ENCODE measurements around the gene ABL1. TPM values are rescaled to one million over a fixed set of nuclear protein-coding genes. Genes with fewer than 3 reads are reported as not detected.

The ABL1 gene
- total RNA-seq, 1 donor from 2014 or later = 113 TPM

DNA sequence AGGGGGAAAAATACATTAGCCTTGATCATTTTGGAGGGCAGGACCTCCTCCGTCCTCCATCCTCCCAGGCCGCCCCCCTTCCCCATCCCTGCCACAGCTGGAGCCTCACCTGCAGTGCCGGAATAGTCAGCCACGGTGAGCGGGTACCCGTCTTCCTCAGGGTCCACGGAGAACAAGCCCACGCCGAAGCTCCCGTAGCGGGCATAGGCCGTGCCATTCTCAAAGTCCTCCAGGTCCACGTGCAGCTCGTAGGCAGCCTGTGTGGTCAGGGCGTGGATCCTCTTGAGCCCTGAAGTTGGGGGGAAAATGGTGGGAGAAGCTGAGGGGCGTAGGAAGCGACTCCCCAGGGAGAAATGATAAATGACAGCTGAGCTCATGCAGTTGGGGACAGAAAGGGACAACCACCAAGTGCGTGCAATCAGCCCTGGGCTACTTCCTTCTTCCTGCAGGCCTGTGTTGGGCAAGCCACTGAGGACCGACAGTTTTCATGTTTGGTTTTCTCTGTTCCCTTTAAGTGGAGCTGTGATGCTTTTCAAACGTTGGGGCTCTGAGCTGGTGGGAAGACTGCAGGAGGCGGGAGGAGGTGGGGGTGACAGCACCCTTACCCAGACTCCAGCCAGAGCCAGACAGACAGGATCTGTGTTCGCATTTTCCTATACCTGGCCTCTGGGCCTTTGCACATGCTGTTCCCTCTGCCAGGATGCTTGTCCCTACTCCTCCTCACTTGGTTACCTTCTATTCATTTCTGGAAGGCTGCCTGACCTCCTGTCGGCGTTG, 70.3 kb downstream of the ABL1 start:
- no peaks in the 10 kb centered on the region for H3K36me3 Mint-ChIP-seq (ENCODE audit: insufficient read depth)
- H3K9me3 Mint-ChIP-seq (ENCODE audit: low read depth) = no peaks in the 10 kb centered on the region
- no peak overlapping the region for H3K4me3 Mint-ChIP-seq (ENCODE audit: low read depth)
- TF ChIP-seq, protein P1, sequence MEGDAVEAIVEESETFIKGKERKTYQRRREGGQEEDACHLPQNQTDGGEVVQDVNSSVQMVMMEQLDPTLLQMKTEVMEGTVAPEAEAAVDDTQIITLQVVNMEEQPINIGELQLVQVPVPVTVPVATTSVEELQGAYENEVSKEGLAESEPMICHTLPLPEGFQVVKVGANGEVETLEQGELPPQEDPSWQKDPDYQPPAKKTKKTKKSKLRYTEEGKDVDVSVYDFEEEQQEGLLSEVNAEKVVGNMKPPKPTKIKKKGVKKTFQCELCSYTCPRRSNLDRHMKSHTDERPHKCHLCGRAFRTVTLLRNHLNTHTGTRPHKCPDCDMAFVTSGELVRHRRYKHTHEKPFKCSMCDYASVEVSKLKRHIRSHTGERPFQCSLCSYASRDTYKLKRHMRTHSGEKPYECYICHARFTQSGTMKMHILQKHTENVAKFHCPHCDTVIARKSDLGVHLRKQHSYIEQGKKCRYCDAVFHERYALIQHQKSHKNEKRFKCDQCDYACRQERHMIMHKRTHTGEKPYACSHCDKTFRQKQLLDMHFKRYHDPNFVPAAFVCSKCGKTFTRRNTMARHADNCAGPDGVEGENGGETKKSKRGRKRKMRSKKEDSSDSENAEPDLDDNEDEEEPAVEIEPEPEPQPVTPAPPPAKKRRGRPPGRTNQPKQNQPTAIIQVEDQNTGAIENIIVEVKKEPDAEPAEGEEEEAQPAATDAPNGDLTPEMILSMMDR (IDR thresholded peaks at IDR 0.05; ENCODE audit: unreplicated experiment) = no peak
- no peak overlapping the region for H3K27ac Mint-ChIP-seq
- H3K27me3 Mint-ChIP-seq = peaks cover 6% of the 10 kb centered on the region
- DNase-seq (ENCODE audit: low spot score, unreplicated experiment) = no peak
- H3K4me1 Mint-ChIP-seq (ENCODE audit: low read depth) = no peaks in the 10 kb centered on the region

DNA sequence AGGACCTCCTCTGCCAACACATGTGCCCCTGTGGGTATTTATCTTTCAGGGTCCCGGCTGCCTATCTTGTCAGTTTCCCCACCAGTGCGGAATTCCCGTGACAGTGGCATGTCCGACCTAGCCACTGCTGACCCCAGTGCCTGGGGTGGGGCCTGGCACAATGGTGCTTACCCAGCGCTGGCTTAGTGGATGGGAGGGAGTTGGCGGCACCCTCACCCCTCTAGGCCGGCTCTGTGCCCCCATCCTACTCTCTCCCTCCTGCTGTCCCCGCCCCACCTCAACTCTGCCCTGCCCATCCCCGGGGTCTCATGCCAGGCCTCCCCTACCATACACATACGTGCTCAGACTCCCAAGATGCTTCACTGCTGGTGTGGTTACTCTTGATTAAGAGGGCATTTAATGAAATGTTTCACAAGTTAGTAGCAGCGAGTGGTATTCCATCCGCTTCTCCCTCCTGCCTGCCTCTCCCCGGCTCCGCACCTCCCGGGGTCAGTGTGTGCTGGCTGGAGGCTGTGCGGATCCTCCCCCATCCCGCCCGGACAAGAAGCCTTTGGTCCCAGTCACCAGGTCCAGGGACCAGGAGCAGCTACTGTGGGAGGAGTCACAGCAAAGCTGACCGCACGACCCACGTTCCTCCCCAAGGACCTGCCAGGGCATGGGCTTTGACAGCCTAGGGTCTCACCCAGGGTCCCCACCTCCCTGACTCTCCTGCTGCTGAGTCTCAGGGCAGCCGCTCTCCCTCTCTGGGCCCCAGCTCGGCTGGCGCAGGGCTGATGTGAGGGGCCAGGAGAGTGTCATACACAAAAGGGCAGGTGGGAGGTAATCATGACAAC, 71.1 kb downstream of the ABL1 start:
- TF ChIP-seq, protein P1 (IDR thresholded peaks at IDR 0.05; ENCODE audit: unreplicated experiment) = no peak
- Mint-ChIP-seq H3K9me3 (ENCODE audit: low read depth) (no peaks in the 10 kb centered on the region), H3K4me1 (ENCODE audit: low read depth) (no peaks in the 10 kb centered on the region)

DNA sequence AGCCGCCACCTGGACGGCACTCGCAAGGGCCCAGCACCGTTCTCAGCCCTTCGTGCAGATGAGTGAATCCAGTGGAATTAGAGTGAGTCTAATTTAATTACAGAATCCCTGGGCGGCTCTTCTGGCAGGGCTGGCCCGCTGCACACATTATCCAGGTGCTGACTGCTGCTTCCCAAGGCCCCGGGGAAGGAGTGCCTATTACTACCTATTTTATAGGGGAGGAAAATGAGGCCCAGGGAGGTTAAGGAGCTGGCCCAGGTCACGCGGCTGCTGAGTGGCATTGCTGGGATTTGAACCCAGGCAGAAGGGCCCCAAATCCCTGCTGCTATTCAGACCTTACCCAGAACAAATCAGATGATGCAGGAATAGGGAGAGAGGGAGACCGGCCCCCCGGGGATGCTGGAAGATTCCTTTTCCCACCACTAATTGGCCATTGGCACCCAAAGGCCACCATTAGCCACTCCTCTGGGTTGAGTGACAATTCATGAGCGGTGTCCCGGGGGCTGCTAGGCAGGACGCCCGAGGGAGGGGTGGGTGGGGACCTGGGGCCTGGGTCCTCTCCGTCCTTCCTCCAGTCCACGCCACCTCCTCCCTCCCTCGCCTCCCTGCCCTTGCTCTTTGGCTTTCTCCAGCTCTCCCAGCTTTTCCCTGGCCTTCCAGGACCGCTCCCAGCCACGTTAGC, 71.8 kb downstream of the ABL1 start:
- Mint-ChIP-seq H3K27ac (peak overlapping the region; percentile 31), H3K27me3 (peaks cover 2% of the 10 kb centered on the region), H3K4me3 (ENCODE audit: low read depth) (no peak overlapping the region), H3K36me3 (ENCODE audit: insufficient read depth) (no peaks in the 10 kb centered on the region), H3K4me1 (ENCODE audit: low read depth) (no peaks in the 10 kb centered on the region), H3K9me3 (ENCODE audit: low read depth) (no peaks in the 10 kb centered on the region)
- no peak for DNase-seq (ENCODE audit: low spot score, unreplicated experiment)
- TF ChIP-seq, protein P1 (IDR thresholded peaks at IDR 0.05; ENCODE audit: unreplicated experiment) = no peak

More for the DNA sequence above, 71.1 kb downstream of the ABL1 start:
- DNase-seq (ENCODE audit: low spot score, unreplicated experiment) = no peak
- H3K27ac Mint-ChIP-seq = no peak overlapping the region
- peaks cover 2% of the 10 kb centered on the region for H3K27me3 Mint-ChIP-seq
- H3K4me3 Mint-ChIP-seq (ENCODE audit: low read depth) = no peak overlapping the region
- H3K36me3 Mint-ChIP-seq (ENCODE audit: insufficient read depth) = no peaks in the 10 kb centered on the region

DNA sequence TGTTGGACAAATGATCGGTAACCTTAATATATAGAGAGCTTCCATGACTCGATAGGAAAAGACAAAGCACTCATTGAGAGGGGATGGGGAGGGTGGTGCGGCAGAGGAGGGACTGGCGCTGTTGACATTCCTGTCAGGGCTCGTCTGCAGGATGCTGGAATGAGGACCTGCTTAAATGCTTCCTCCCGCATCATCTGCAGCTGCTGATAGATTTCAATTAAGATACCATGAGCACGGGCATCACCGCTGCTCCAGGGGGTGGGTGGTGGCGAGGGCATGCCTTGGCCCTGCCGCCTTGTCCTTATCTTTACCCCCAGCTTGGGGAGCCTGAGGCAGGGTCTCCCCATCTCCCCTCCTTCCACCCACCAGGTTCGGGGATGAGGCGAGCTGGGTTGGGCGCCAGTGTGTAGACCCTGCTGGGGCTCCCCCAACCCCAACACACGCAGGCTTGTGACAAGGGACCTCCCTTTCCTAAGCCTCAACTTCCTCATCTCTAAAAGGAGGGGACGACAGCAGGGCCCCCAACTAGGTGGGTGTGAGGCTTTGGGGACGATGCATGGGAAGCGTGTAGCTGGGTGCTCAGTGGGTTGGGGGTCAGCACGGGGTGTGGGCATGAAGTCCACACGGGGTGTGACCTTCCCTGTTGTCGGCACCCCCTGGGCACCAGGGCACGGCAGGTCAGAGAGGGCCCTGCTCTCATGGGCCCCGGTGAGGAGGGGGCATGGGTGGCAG, 73.3 kb downstream of the ABL1 start:
- Mint-ChIP-seq H3K36me3 (ENCODE audit: insufficient read depth) (no peaks in the 10 kb centered on the region), H3K27ac (no peak overlapping the region), H3K9me3 (ENCODE audit: low read depth) (no peaks in the 10 kb centered on the region), H3K4me1 (ENCODE audit: low read depth) (no peaks in the 10 kb centered on the region), H3K27me3 (peaks cover 2% of the 10 kb centered on the region), H3K4me3 (ENCODE audit: low read depth) (no peak overlapping the region)
- DNase-seq (ENCODE audit: low spot score, unreplicated experiment) = no peak
- TF ChIP-seq, protein P1 (IDR thresholded peaks at IDR 0.05; ENCODE audit: unreplicated experiment) = no peak
